Measurements from ENCODE around the gene ACTN1.
"Not testable (repeated sequence)": the region's sequence is repeated elsewhere in the genome, so short reads cannot be mapped to it uniquely, and the experiment has no call there.

Gene ACTN1
- total RNA-seq = 4.3 to 91.4 (median 21.6) reads per million in 9 experiments

- H3K4me3 Mint-ChIP-seq = peak within 1 kb of the TSS; percentile 82 to 84
- peak; percentile 5 to 10 (median 9) for DNase-seq
- H3K27ac Mint-ChIP-seq = peak within 1 kb of the TSS; percentile 44 to 70
- no peaks in the 10 kb centered on the region for H3K9me3 Mint-ChIP-seq
- ATAC-seq (replicated peaks) = peak; percentile 52
- H3K36me3 Mint-ChIP-seq (ENCODE audit: insufficient read depth) = no peaks in the 10 kb centered on the region
- H3K4me1 Mint-ChIP-seq (ENCODE audit: low read depth in 2 of 2) = peaks cover 12 to 17% of the 10 kb centered on the region in 2 donors
- H3K27me3 Mint-ChIP-seq = peaks cover 0 to 6% of the 10 kb centered on the region in 2 donors
Observed at GRCh38 chr14:68979021-68979721, at the start of gene ACTN1. Gene ACTN1 (minus strand): TSS chr14:68979302. CDS start chr14:68979056, 246 bp downstream.

- Mint-ChIP-seq H3K9me3 (no peaks in the 10 kb centered on the region), H3K27me3 (peaks cover 21 to 31% of the 10 kb centered on the region in 2 donors), H3K4me1 (ENCODE audit: low read depth in 2 of 2) (no peaks in the 10 kb centered on the region), H3K36me3 (ENCODE audit: insufficient read depth) (no peaks in the 10 kb centered on the region), H3K4me3 (no peak overlapping the region), H3K27ac (no peak overlapping the region)
- DNase-seq (no peak), ATAC-seq (replicated peaks) (no peak)
Observed at GRCh38 chr14:69027242-69027913, 48.3 kb upstream of the ACTN1 start.

GRCh38 chr14:69023035-69023434 lies 43.9 kb upstream of the ACTN1 start:
- no peak overlapping the region for H3K4me3 Mint-ChIP-seq
- H3K9me3 Mint-ChIP-seq = no peaks in the 10 kb centered on the region
- H3K36me3 Mint-ChIP-seq (ENCODE audit: insufficient read depth) = no peaks in the 10 kb centered on the region
- ATAC-seq (replicated peaks) = no peak
- H3K27me3 Mint-ChIP-seq = peaks cover 21 to 35% of the 10 kb centered on the region in 2 donors
- no peaks in the 10 kb centered on the region for H3K4me1 Mint-ChIP-seq (ENCODE audit: low read depth in 2 of 2)
- DNase-seq = no peak
- no peak overlapping the region for H3K27ac Mint-ChIP-seq

- not testable (repeated sequence) for H3K27ac Mint-ChIP-seq; ATAC-seq (replicated peaks); DNase-seq; H3K36me3 Mint-ChIP-seq (ENCODE audit: insufficient read depth); H3K9me3 Mint-ChIP-seq; H3K4me3 Mint-ChIP-seq; H3K4me1 Mint-ChIP-seq (ENCODE audit: low read depth in 2 of 2)
- peaks cover 17 to 30% of the 10 kb centered on the region in 2 donors for H3K27me3 Mint-ChIP-seq
Observed at GRCh38 chr14:69022093-69022492, 43.0 kb upstream of the ACTN1 start.

GRCh38 chr14:69017706-69018105 lies 38.6 kb upstream of the ACTN1 start:
- H3K4me1 Mint-ChIP-seq (ENCODE audit: low read depth in 2 of 2) = no peaks in the 10 kb centered on the region
- no peak for ATAC-seq (replicated peaks)
- H3K4me3 Mint-ChIP-seq = no peak overlapping the region
- DNase-seq = no peak
- H3K9me3 Mint-ChIP-seq = no peaks in the 10 kb centered on the region
- no peaks in the 10 kb centered on the region for H3K36me3 Mint-ChIP-seq (ENCODE audit: insufficient read depth)
- H3K27me3 Mint-ChIP-seq = peaks cover 0 to 13% of the 10 kb centered on the region in 2 donors
- no peak overlapping the region for H3K27ac Mint-ChIP-seq

- Mint-ChIP-seq H3K4me3 (no peak overlapping the region), H3K4me1 (ENCODE audit: low read depth in 2 of 2) (no peaks in the 10 kb centered on the region), H3K27me3 (no peaks in the 10 kb centered on the region), H3K36me3 (ENCODE audit: insufficient read depth) (no peaks in the 10 kb centered on the region), H3K9me3 (no peaks in the 10 kb centered on the region), H3K27ac (no peak overlapping the region)
- DNase-seq = no peak
- no peak for ATAC-seq (replicated peaks)
Observed at GRCh38 chr14:69014829-69015259, 35.7 kb upstream of the ACTN1 start.

GRCh38 chr14:69013943-69014782 lies 35.1 kb upstream of the ACTN1 start:
- Mint-ChIP-seq H3K4me3 (no peak overlapping the region), H3K36me3 (ENCODE audit: insufficient read depth) (no peaks in the 10 kb centered on the region), H3K9me3 (no peaks in the 10 kb centered on the region), H3K4me1 (ENCODE audit: low read depth in 2 of 2) (no peaks in the 10 kb centered on the region), H3K27ac (no peak overlapping the region), H3K27me3 (no peaks in the 10 kb centered on the region)
- DNase-seq (no peak), ATAC-seq (replicated peaks) (peak; percentile 26)

GRCh38 chr14:69012256-69012953 lies 33.3 kb upstream of the ACTN1 start:
- H3K27me3 Mint-ChIP-seq = no peaks in the 10 kb centered on the region
- DNase-seq (no peak), ATAC-seq (replicated peaks) (no peak)
- H3K36me3 Mint-ChIP-seq (ENCODE audit: insufficient read depth) = no peaks in the 10 kb centered on the region
- H3K4me3 Mint-ChIP-seq = no peak overlapping the region
- H3K4me1 Mint-ChIP-seq (ENCODE audit: low read depth in 2 of 2) = no peaks in the 10 kb centered on the region
- H3K27ac Mint-ChIP-seq = no peak overlapping the region
- no peaks in the 10 kb centered on the region for H3K9me3 Mint-ChIP-seq

- Mint-ChIP-seq H3K9me3 (no peaks in the 10 kb centered on the region), H3K36me3 (ENCODE audit: insufficient read depth) (no peaks in the 10 kb centered on the region), H3K4me3 (no peak overlapping the region), H3K27ac (no peak overlapping the region), H3K27me3 (peaks cover 0 to 4% of the 10 kb centered on the region in 2 donors), H3K4me1 (ENCODE audit: low read depth in 2 of 2) (no peaks in the 10 kb centered on the region)
- no peak for DNase-seq
- ATAC-seq (replicated peaks) = no peak
Observed at GRCh38 chr14:69010648-69011047, 31.5 kb upstream of the ACTN1 start.

GRCh38 chr14:69008421-69008884 lies 29.4 kb upstream of the ACTN1 start:
- Mint-ChIP-seq H3K9me3 (no peaks in the 10 kb centered on the region), H3K4me1 (ENCODE audit: low read depth in 2 of 2) (no peaks in the 10 kb centered on the region), H3K36me3 (ENCODE audit: insufficient read depth) (peaks cover under 1% of the 10 kb centered on the region), H3K4me3 (no peak overlapping the region), H3K27ac (no peak overlapping the region), H3K27me3 (peaks cover 7 to 26% of the 10 kb centered on the region in 2 donors)
- no peak for ATAC-seq (replicated peaks)
- DNase-seq = no peak

- H3K9me3 Mint-ChIP-seq = no peaks in the 10 kb centered on the region
- ATAC-seq (replicated peaks) (no peak), DNase-seq (no peak)
- no peak overlapping the region for H3K27ac Mint-ChIP-seq
- no peaks in the 10 kb centered on the region for H3K4me1 Mint-ChIP-seq (ENCODE audit: low read depth in 2 of 2)
- H3K4me3 Mint-ChIP-seq = no peak overlapping the region
- H3K27me3 Mint-ChIP-seq = peaks cover 13 to 37% of the 10 kb centered on the region in 2 donors
- peaks cover 3% of the 10 kb centered on the region for H3K36me3 Mint-ChIP-seq (ENCODE audit: insufficient read depth)
Observed at GRCh38 chr14:69006346-69006745, 27.2 kb upstream of the ACTN1 start.

- H3K27ac Mint-ChIP-seq = peak overlapping the region; percentile 9 to 27
- no peaks in the 10 kb centered on the region for H3K9me3 Mint-ChIP-seq
- DNase-seq (no peak), ATAC-seq (replicated peaks) (no peak)
- peaks cover 3% of the 10 kb centered on the region for H3K36me3 Mint-ChIP-seq (ENCODE audit: insufficient read depth)
- peaks cover 13 to 37% of the 10 kb centered on the region in 2 donors for H3K27me3 Mint-ChIP-seq
- H3K4me3 Mint-ChIP-seq = no peak overlapping the region
- no peaks in the 10 kb centered on the region for H3K4me1 Mint-ChIP-seq (ENCODE audit: low read depth in 2 of 2)
Observed at GRCh38 chr14:69005432-69006148, 26.5 kb upstream of the ACTN1 start.
